ENCODE measurements around the gene PLCH2. TPM values are rescaled to one million over a fixed set of nuclear protein-coding genes. Genes with fewer than 3 reads are reported as not detected.

Gene PLCH2
- total and polyA plus RNA-seq, 2 of the 13 experiments (the other 11 are each of a cell fraction or from before 2014, with no cell fraction given): 0.15 to 0.67 TPM

- Histone ChIP-seq H3K9ac (ENCODE audit: insufficient read depth, low read depth, low read length) (no peak overlapping the region), H2AFZ (ENCODE audit: low read length) (no peak overlapping the region), H3K27me3 (ENCODE audit: control insufficient read depth in 1 of 2, insufficient read depth in 2 of 2, low read length in 2 of 2) (peaks cover 23 to 64% of the 10 kb centered on the region in 2 experiments), H3K4me1 (ENCODE audit: insufficient read depth, low read length) (peaks cover 34% of the 10 kb centered on the region), H3K4me3 (replicated peaks in 1 of 3; ENCODE audit: insufficient read depth in 1 of 3, low read depth in 2 of 3, low read length in 3 of 3) (no peak overlapping the region), H3K27ac (ENCODE audit: extremely low read length, insufficient read depth, low read length) (no peak overlapping the region), H3K36me3 (replicated peaks in 1 of 2; ENCODE audit: control insufficient read depth in 1 of 2, insufficient read depth in 2 of 2, low read length in 2 of 2) (no peaks in the 10 kb centered on the region), H3K79me2 (ENCODE audit: insufficient read depth, low read length) (no peaks in the 10 kb centered on the region), H3K9me3 (ENCODE audit: low read length) (no peaks in the 10 kb centered on the region), H3K4me2 (ENCODE audit: low read depth, low read length) (no peak overlapping the region), H4K20me1 (ENCODE audit: insufficient read depth, low read length) (no peaks in the 10 kb centered on the region)
- WGBS (ENCODE audit: low lambda C conversion rate): 34% methylated on average over 6 of the region's 19 CpGs
- no peak for DNase-seq (ENCODE audit: low spot score)
- POLR2A ChIA-PET: interaction anchor here (1.2 kb wide), 1 partner anchor 26 kb away, joined by 4 read pairs; the partner anchor contains the start of gene PANK4
- no peak for ATAC-seq
- TF ChIP-seq ZNF513 (CRISPR knock-in tag; conservative IDR thresholded peaks at IDR 0.05): no peak
- TF ChIP-seq SRSF9 (IDR thresholded peaks at IDR 0.05; ENCODE audit: borderline replicate concordance, insufficient read depth, low read depth, low read length, poor library complexity, severe bottlenecking): no peak
- BruUV-seq (replicated peaks): no TSS peak
- in situ Hi-C loops (cut with HindIII; ENCODE audit: extremely low pct_ligation_motif_present, low pct_unique_long_range_greater_than_20kb) (loop anchor here (25.0 kb wide), 1 partner anchor 313 kb away; the partner anchor contains the start of gene FAAP20), intact Hi-C loops (cut with micrococcal nuclease; ENCODE audit: unreplicated experiment) (no loop called here)
- CTCF ChIA-PET (ENCODE audit: low intra/inter-chr PET ratio, low total read pairs): no interaction called here
- no peak for FAIRE-seq
These were observed 24.0 kb downstream of the PLCH2 start for GRCh38 chr1:2499986-2500596.

DNA sequence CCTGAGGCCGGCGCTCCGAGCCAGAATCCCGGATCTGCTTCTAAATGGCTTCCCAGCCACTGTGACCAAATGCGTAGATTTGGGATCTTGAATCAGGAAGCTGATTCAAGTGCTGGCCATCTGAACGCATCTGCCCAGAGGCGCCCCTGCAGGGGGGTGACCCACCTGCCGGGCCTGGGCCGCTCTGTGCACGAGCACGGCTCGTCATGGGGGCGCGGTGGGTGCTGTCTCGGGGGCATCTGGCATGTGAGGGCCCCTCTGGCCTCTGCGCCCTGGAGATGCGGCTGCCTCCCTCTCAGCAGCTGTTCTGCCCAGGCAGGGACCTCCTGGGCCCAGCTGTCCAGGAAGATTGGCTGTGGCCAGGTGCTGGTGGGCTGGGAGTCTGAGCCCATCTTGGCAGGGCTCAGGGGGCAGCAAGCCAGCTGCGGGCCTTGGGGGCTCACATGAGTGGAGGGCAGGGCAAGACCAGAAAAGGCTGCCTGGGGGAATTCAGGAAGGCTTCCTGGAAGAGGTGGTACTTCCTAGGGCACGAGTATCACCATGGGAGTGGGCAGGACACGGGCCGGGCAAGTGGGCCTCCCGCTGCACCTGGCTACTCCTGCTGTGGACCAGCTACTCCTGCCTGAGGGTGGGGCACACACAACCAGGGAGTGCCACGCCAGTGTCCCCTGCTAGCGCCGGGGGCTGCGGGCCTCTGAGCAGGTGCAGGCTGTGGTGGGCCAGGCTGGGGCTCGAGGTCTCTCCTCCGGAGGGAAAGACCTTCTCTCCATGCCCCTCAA, 25.1 kb downstream of the PLCH2 start:
- H4K20me1 ChIP-seq (ENCODE audit: insufficient read depth, low read length): no peaks in the 10 kb centered on the region
- no peak overlapping the region for H3K4me3 ChIP-seq (replicated peaks in 1 of 3; ENCODE audit: insufficient read depth in 1 of 3, low read depth in 2 of 3, low read length in 3 of 3)
- no peak overlapping the region for H3K27ac ChIP-seq (ENCODE audit: extremely low read length, insufficient read depth, low read length)
- H3K36me3 ChIP-seq (replicated peaks in 1 of 2; ENCODE audit: control insufficient read depth in 1 of 2, insufficient read depth in 2 of 2, low read length in 2 of 2): no peaks in the 10 kb centered on the region
- no peaks in the 10 kb centered on the region for H3K79me2 ChIP-seq (ENCODE audit: insufficient read depth, low read length)
- H3K4me1 ChIP-seq (ENCODE audit: insufficient read depth, low read length): peaks cover 24% of the 10 kb centered on the region
- H3K4me2 ChIP-seq (ENCODE audit: low read depth, low read length): peak overlapping the region; percentile 27; the same call in 1 of the 2 replicates
- no TSS peak for BruUV-seq (replicated peaks)
- ChIA-PET POLR2A (interaction anchor here (1.2 kb wide), 1 partner anchor 25 kb away, joined by 4 read pairs; the partner anchor contains the start of gene PANK4), CTCF (ENCODE audit: low intra/inter-chr PET ratio, low total read pairs) (no interaction called here)
- WGBS (ENCODE audit: low lambda C conversion rate): 32% methylated on average over 7 of the region's 28 CpGs
- ATAC-seq (no peak), DNase-seq (ENCODE audit: low spot score) (no peak), FAIRE-seq (no peak)
- H3K9me3 ChIP-seq (ENCODE audit: low read length): no peaks in the 10 kb centered on the region
- intact Hi-C loops (cut with micrococcal nuclease; ENCODE audit: unreplicated experiment) (no loop called here), in situ Hi-C loops (cut with HindIII; ENCODE audit: extremely low pct_ligation_motif_present, low pct_unique_long_range_greater_than_20kb) (loop anchor here (25.0 kb wide), 1 partner anchor 314 kb away; the partner anchor contains the start of gene FAAP20)
- no peak overlapping the region for H2AFZ ChIP-seq (ENCODE audit: low read length)
- no peak overlapping the region for H3K9ac ChIP-seq (ENCODE audit: insufficient read depth, low read depth, low read length)
- H3K27me3 ChIP-seq (ENCODE audit: control insufficient read depth in 1 of 2, insufficient read depth in 2 of 2, low read length in 2 of 2): peaks cover 22 to 60% of the 10 kb centered on the region in 2 experiments
- TF ChIP-seq GTF3A (CRISPR knock-in tag; conservative IDR thresholded peaks at IDR 0.05) (no peak), PHF5A (CRISPR knock-in tag; IDR thresholded peaks at IDR 0.05; ENCODE audit: low read depth, unreplicated experiment) (no peak), HNRNPL (IDR thresholded peaks at IDR 0.05; ENCODE audit: low read depth, low read length) (0 out of 2 replicates have a peak, but pooled peaks have one; percentile 36), ZSCAN31 (CRISPR knock-in tag; IDR thresholded peaks at IDR 0.05; ENCODE audit: low read depth) (no peak), SIN3B (IDR thresholded peaks at IDR 0.05; ENCODE audit: low read length) (no peak), ZNF878 (CRISPR knock-in tag; IDR thresholded peaks at IDR 0.05) (no peak), TAF15 (IDR thresholded peaks at IDR 0.05; ENCODE audit: low read depth, low read length, poor library complexity, severe bottlenecking) (no peak), ZBTB3 (CRISPR knock-in tag; IDR thresholded peaks at IDR 0.05; ENCODE audit: borderline replicate concordance, low read depth) (no peak), KDM5B (CRISPR knock-in tag; IDR thresholded peaks at IDR 0.05; ENCODE audit: borderline replicate concordance) (0 out of 2 replicates have a peak, but pooled peaks have one; percentile 26)

Data from HepG2 (cell line).